NCI-H345 (cell line): ENCODE measurements around the gene SPATS2L.
A peak's percentile ranks its signal among the peaks of the same experiment; 100 is the strongest.
"Not testable (repeated sequence)": the region's sequence is repeated elsewhere in the genome, so short reads cannot be mapped to it uniquely, and the experiment has no call there.

Experiments used
- DNase-seq: peaks from one replicate; lab custom pipeline; 2025; lab: John Stamatoyannopoulos, UW

Gene SPATS2L

GRCh38 chr2:200320344-200320743 lies 13.9 kb downstream of the SPATS2L start:
- peak; percentile 14 for DNase-seq

GRCh38 chr2:200320991-200321390 lies 14.5 kb downstream of the SPATS2L start:
- DNase-seq = no peak

DNA sequence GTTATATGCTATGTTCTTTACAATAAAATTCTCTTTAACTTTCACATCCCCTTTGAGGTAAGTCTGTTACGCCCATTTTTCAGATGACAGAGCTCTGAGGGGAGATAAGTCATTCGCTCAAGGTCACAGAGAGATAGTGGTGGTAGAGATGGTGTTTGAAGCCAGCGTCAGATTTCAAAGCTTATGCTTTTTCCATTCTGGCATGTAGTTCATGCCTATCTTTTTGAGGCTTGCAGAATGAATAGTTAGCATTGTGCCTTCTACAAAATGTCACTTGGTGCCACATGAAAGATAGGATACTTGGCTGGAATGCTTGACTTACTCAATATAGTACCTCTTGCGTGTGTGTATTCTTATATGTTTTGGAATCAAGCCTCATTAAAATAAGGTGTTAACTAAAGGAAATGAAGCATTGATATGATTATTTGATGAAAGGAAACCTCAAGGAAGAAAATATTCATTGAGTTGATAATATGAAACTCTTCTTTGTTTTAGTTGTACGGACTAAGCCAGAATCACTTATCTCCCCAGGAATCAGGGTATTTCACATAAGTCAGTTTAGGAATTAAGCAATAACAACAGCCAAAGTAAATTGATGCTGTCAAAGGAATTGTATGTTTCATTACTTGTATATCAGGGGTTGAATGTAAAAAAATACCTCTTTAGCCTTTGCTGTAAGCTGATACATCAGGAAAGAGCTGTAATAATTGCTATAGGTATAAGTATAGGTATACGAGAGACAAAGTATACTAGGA lies 15.5 kb downstream of the SPATS2L start:
- peak; percentile 26 for DNase-seq

- no peak for DNase-seq
These were observed 16.1 kb downstream of the SPATS2L start for GRCh38 chr2:200322607-200323006.

- no peak for DNase-seq
These were observed 17.9 kb downstream of the SPATS2L start for GRCh38 chr2:200324362-200324761.

- DNase-seq = no peak
These were observed 22.9 kb downstream of the SPATS2L start for GRCh38 chr2:200329384-200329783.

DNA sequence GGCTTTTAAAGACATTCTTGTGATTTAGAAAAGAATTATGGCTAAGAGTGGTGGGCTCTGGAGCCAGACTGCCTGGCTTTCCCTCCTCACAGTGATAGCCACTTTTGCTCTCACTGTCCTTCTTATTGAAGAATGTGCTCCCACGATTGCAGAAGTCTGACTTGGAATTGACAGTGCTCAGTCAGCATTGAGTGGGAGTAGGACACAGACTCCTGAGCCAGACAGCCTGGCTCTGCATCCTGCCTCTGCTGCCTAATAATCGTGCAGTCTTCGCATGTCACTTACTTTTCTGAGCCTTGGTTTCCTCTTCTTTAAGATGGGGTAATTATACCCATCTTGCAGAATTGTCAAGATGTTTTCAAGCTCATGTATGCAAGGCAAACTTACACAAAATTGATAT lies 23.3 kb downstream of the SPATS2L start:
- no peak for DNase-seq

DNA sequence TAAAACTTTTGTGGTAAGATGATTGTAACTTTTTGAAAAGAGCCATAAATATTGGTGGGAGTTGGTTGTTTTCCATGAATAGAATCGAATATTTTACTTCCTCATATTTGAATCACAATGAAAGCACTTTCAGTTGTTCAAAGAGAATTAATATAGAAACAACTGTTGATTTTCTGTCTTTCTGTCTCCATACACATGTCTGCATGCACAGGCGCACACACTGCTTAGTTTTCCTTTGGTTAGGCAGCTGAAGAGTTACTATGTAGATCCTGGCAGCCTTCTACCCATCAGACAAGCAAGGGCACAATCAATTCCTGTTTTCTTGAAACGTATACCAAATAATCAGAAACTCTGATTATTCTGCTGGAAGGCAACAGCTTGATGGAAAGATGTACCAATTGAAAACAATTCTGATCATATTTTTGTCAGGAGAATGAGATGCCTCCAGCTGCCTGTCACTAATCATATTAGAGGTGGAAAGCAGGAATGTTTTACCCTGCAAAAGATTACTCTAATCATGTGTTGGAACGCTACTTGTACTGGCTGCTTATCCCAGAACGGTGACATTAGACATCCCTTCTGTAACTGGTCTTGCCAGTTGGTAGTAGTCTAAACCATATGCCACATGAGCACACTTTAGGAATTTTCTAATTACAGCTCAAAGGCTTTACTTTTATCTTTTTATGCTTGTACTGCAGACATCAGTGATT lies 24.0 kb downstream of the SPATS2L start:
- no peak for DNase-seq

GRCh38 chr2:200331061-200331400 lies 24.5 kb downstream of the SPATS2L start:
- no peak for DNase-seq

DNA sequence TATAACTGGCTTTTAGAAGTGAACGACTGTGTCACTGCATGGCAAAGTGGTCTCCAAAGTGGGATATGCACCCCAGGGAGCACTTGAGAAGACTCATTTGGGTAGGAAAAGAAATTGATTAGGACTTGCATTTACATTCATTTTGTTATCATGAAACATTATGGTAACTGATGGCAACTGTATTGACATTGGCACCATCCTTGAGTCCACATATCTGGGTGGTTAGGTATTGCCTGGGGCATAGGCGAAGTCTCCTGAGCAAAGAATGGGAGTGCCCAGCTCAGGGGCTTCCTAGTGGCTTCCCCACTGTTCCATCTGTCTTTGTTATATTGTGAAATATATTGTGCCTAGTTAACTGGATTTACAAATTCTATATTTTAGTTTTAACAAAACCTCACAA lies 29.2 kb downstream of the SPATS2L start:
- DNase-seq = peak; percentile 70

GRCh38 chr2:200336980-200337615 lies 30.6 kb downstream of the SPATS2L start:
- DNase-seq = no peak

DNA sequence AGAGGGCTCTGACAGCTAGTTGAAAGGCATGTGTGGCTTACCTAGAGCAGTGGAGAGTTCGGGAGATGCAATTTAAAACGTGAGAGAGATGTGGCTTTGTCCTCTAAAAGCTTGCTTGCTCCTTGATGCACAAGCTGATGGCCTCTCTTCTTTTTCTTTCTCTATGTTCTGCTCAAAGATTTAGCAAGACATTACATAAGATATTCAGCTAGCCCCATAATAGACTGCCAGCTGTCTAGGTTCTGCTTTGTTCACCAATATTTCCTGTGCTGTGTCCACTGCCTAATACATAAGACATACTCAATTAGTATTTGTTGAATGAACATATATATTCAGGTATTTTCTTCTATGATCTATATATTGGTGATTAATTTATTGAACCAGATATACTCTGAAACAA lies 31.1 kb downstream of the SPATS2L start:
- no peak for DNase-seq

DNA sequence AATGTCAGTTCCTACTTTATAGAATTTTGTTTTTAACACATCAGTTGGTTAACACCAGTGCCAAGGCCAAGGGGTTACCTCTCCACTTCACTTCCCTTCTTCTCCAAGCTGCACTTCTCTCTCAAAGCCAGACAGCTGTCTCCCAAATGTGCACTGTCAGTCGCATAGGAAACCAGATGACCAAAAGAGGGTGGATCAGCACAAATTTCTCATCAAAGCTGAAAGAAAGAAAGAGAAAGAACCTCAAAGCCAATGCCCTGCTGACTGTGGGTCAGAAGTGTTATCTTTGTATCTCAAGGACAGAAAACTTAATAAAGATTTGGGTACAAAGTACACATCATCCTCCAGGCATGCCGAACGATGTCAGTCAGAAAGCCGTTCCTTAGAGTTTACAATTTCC lies 32.2 kb downstream of the SPATS2L start:
- no peak for DNase-seq

- DNase-seq = no peak
These were observed 34.2 kb downstream of the SPATS2L start for GRCh38 chr2:200340508-200341224.

GRCh38 chr2:200341376-200341775 lies 34.9 kb downstream of the SPATS2L start:
- DNase-seq = no peak

- no peak for DNase-seq
These were observed 35.7 kb downstream of the SPATS2L start for GRCh38 chr2:200342235-200342634.

GRCh38 chr2:200342654-200343053 lies 36.2 kb downstream of the SPATS2L start:
- DNase-seq = no peak

DNA sequence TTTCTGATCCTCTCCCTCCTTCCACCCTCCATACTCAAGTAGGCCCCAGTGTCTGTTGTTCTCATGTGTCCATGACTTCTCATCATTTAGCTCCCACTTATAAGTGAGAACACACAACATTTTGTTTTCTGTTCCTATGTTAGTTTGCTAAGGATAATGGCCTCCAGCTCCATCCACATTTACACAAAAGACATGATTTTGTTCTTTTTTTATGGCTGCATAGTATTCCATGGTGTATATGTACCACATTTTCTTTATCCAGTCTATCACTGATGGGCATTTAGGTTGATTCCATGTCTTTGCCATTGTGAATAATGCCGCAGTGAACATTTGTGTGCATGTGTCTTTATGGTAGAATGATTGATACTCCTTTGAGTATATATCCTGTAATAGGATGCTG lies 37.7 kb downstream of the SPATS2L start:
- not testable (repeated sequence) for DNase-seq

- DNase-seq = no peak
These were observed 39.5 kb downstream of the SPATS2L start for GRCh38 chr2:200345975-200346374.

GRCh38 chr2:200347301-200347700 lies 40.8 kb downstream of the SPATS2L start:
- DNase-seq = no peak

GRCh38 chr2:200348897-200349563 lies 42.5 kb downstream of the SPATS2L start:
- DNase-seq = no peak

GRCh38 chr2:200349868-200350267 lies 43.4 kb downstream of the SPATS2L start:
- no peak for DNase-seq
